OCI-LY7 (cell line): Measurements from ENCODE around the gene KIF3A. TPM values are rescaled to one million over a fixed set of nuclear protein-coding genes. Genes with fewer than 3 reads are reported as not detected.

ENCODE experiments used
- BruUV-seq: library from RNA; stranded (reverse); fragments of 400-500 nt; replicated peaks from 2 replicates; lab custom pipeline; 2021; lab: Mats Ljungman, UMichigan
- CTCF ChIA-PET: fragments of 300-600 bp; sonication (Branson Sonifier 250); formaldehyde crosslinking; loops from one replicate; lab custom pipeline; 2022; ENCODE audit warnings: antibody characterized with exemption; ENCODE audit not compliant: unreplicated experiment; lab: Charles Lee
- POLR2A ChIA-PET: fragments of 300-600 bp; sonication (Branson Sonifier 250); formaldehyde crosslinking; loops from one replicate; lab custom pipeline; 2022; ENCODE audit warnings: antibody characterized with exemption; lab: Charles Lee
- DNase-seq: peaks from one replicate; pipeline ENCODE4 v3.0.0-alpha.2; 2015; ENCODE audit warnings: low spot score
- H2AFZ ChIP-seq: fragments of 200-600 bp; sonication (generic), shearing (Covaris generic); 2 replicates; pipeline ENCODE4 v1.6.1; 2014; ENCODE audit warnings: mild to moderate bottlenecking, antibody characterized with exemption, low read length, moderate library complexity
- H3K27ac ChIP-seq: fragments of 200-600 bp; sonication (generic); 2 replicates; pipeline ENCODE4 v1.5.1; 2014; ENCODE audit warnings: mixed run types, low read depth, mild to moderate bottlenecking, moderate library complexity, low read length, inconsistent platforms; ENCODE audit not compliant: poor library complexity, severe bottlenecking
- H3K36me3 ChIP-seq: fragments of 200-600 bp; sonication (generic); 2 replicates; pipeline ENCODE4 v1.6.1; 2014; ENCODE audit warnings: mild to moderate bottlenecking, antibody characterized with exemption, low read length, moderate library complexity, mixed read lengths; ENCODE audit not compliant: insufficient read depth
- H3K4me1 ChIP-seq: fragments of 200-600 bp; sonication (generic); 2 replicates; pipeline ENCODE4 v1.5.1; 2014; ENCODE audit warnings: mild to moderate bottlenecking, low read length; ENCODE audit not compliant: insufficient read depth, poor library complexity, severe bottlenecking
- H3K4me2 ChIP-seq: fragments of 200-600 bp; sonication (generic); 2 replicates; pipeline ENCODE4 v1.6.1; 2014; ENCODE audit warnings: mild to moderate bottlenecking, low read length
- H3K4me3 ChIP-seq: fragments of 200-600 bp; sonication (generic); 2 replicates; pipeline ENCODE4 v1.5.1; 2014; ENCODE audit warnings: mild to moderate bottlenecking, low read depth, low read length; ENCODE audit not compliant: poor library complexity, severe bottlenecking
- H3K79me2 ChIP-seq: fragments of 200-600 bp; sonication (generic); 2 replicates; pipeline ENCODE4 v1.6.1; 2016; ENCODE audit warnings: low read depth, mild to moderate bottlenecking, low read length, moderate library complexity, mixed read lengths; ENCODE audit not compliant: insufficient read depth
- H3K9me2 ChIP-seq: fragments of 200-600 bp; sonication (generic); 2 replicates; pipeline ENCODE4 v1.6.1; 2016; ENCODE audit warnings: mild to moderate bottlenecking, low read length, mixed read lengths; ENCODE audit not compliant: insufficient read depth
- H3K9me3 ChIP-seq: fragments of 200-600 bp; sonication (generic); 2 replicates; pipeline ENCODE4 v1.6.1; 2014; ENCODE audit warnings: mild to moderate bottlenecking, mixed run types, low read length, mixed read lengths
- H4K20me1 ChIP-seq: fragments of 200-600 bp; sonication (generic); 2 replicates; pipeline ENCODE4 v1.6.1; 2014; ENCODE audit warnings: mild to moderate bottlenecking, antibody characterized with exemption, low read length, moderate library complexity, mixed read lengths; ENCODE audit not compliant: insufficient read depth
- EZH2phosphoT487 ChIP-seq: fragments of 200-600 bp; sonication (generic); IDR thresholded peaks from 2 replicates; pipeline ENCODE4 v1.6.1; 2018; ENCODE audit warnings: low read depth, borderline replicate concordance, mild to moderate bottlenecking, mixed run types, antibody characterized with exemption, low read length, moderate library complexity, mixed read lengths
- intact Hi-C: fragments of 100-400 bp; cut with micrococcal nuclease; formaldehyde crosslinking; loops from one replicate; pipeline ENCODE4 v1.10.0; 2022; ENCODE audit not compliant: unreplicated experiment
- total RNA-seq, 2 experiments: library from RNA; depleted of rRNA in 1 of 2; stranded (reverse); fragments of >200 nt in 1 of 2; shearing (Covaris generic) in 1 of 2; gene quantifications; 2 replicates each; pipeline ENCODE4 v1.2.3, GENCODE V29; 2014 to 2022
- TF ChIP-seq, protein P1 (sequence below): fragments of 200-600 bp; sonication (generic); conservative IDR thresholded peaks from 2 replicates; pipeline ENCODE4 v1.5.1; 2014; ENCODE audit warnings: mild to moderate bottlenecking, antibody characterized with exemption, low read length, moderate library complexity, mixed read lengths

The KIF3A gene
- total RNA-seq, 2 experiments from 2014 or later: 6.7 to 14.2 TPM

GRCh38 chr5:132760601-132761317, 23.4 kb upstream of the KIF3A start:
- DNase-seq: no peak
- Histone ChIP-seq H3K9me3 (no peaks in the 10 kb centered on the region), H3K36me3 (no peaks in the 10 kb centered on the region), H3K4me1 (no peaks in the 10 kb centered on the region), H2AFZ (no peak overlapping the region), H3K9me2 (no peaks in the 10 kb centered on the region), H4K20me1 (no peaks in the 10 kb centered on the region), H3K79me2 (no peaks in the 10 kb centered on the region), H3K4me2 (no peak overlapping the region), H3K4me3 (no peak overlapping the region), H3K27ac (no peak overlapping the region)
- CTCF ChIA-PET: no interaction called here
- BruUV-seq: no TSS peak
- POLR2A ChIA-PET: no interaction called here
- TF ChIP-seq EZH2phosphoT487: no peak
- TF ChIP-seq, protein P1, sequence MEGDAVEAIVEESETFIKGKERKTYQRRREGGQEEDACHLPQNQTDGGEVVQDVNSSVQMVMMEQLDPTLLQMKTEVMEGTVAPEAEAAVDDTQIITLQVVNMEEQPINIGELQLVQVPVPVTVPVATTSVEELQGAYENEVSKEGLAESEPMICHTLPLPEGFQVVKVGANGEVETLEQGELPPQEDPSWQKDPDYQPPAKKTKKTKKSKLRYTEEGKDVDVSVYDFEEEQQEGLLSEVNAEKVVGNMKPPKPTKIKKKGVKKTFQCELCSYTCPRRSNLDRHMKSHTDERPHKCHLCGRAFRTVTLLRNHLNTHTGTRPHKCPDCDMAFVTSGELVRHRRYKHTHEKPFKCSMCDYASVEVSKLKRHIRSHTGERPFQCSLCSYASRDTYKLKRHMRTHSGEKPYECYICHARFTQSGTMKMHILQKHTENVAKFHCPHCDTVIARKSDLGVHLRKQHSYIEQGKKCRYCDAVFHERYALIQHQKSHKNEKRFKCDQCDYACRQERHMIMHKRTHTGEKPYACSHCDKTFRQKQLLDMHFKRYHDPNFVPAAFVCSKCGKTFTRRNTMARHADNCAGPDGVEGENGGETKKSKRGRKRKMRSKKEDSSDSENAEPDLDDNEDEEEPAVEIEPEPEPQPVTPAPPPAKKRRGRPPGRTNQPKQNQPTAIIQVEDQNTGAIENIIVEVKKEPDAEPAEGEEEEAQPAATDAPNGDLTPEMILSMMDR: no peak
- intact Hi-C loops: no loop called here

- Histone ChIP-seq H3K27ac (no peak overlapping the region), H4K20me1 (no peaks in the 10 kb centered on the region), H3K4me1 (no peaks in the 10 kb centered on the region), H3K9me3 (no peaks in the 10 kb centered on the region), H3K9me2 (no peaks in the 10 kb centered on the region), H2AFZ (no peak overlapping the region), H3K79me2 (no peaks in the 10 kb centered on the region), H3K36me3 (no peaks in the 10 kb centered on the region), H3K4me2 (no peak overlapping the region), H3K4me3 (no peak overlapping the region)
- TF ChIP-seq, protein P1: no peak
- no peak for TF ChIP-seq EZH2phosphoT487
- DNase-seq: no peak
- CTCF ChIA-PET: no interaction called here
- BruUV-seq: no TSS peak
- POLR2A ChIA-PET: no interaction called here
- intact Hi-C loops: no loop called here
These were observed 22.7 kb upstream of the KIF3A start for GRCh38 chr5:132760049-132760420.
